ENCODE results near the gene CLTB.
"Not testable (repeated sequence)": the region's sequence is repeated elsewhere in the genome, so short reads cannot be mapped to it uniquely, and the experiment has no call there.

The CLTB gene

GRCh38 chr5:176427971-176428370 is 11.6 kb upstream of the CLTB start:
- DNase-seq (ENCODE audit: low read depth in 2 of 2), result no peak

DNA sequence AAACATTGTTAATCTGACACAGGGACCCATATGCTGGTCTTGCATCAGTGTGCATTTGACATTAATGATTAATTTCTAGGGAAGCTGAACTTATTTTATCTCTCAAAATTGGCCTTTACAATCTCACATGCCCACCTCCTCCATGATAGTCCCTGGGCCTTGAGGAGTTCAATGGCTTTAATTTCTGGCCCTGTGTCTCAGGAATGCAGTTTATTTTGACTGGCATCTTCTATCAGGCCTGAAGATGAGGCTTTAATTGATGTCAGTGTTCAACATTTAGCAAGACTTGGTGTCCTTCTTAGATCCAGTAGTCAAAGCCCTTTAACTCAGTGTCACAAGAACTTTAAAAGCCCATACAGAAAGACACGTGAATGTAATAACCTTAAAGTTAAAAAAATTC is 10.5 kb upstream of the CLTB start:
- DNase-seq (ENCODE audit: low read depth in 2 of 2), result no peak

DNA sequence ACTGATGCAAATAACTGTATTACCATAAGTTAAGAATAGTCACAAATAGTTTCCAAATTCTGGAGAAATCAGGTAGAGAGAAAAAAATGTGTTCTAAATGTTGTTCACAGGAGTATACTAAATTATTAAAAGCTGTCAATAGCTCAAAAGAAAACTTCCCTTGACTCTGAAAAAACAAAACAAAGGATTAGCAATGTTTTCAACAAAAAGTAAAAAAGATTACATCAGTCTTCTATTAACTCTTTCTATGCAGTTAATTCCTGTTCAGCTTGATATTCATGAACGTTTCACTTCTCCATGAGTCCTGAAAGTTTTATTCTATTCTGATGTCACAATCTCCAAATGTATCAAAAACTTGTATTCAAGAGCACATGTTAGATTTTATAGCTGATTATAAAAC is 9.5 kb upstream of the CLTB start:
- DNase-seq (ENCODE audit: low read depth in 2 of 2), result no peak

DNA sequence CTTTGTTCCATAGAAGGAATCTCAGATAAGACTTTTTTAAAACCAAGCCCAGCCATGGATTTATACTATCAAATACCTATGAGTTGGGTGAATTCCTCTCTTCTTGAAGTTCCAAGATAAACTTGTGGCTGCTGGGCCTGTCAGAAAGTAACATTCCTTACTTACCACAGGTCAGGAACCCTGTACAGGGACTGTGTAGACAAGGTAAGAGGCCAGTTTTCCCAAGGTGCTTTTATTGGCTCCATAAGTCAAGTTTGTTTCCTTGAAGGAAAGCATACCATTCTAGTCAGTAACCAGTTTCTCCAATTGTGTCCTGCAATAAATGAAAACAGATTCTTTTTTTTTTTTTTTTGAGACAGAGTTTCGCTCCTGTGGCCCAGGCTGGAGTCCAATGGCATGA is 8.8 kb upstream of the CLTB start:
- DNase-seq (ENCODE audit: low read depth in 2 of 2), result no peak

GRCh38 chr5:176424181-176424580 is 7.8 kb upstream of the CLTB start:
- DNase-seq (ENCODE audit: low read depth in 2 of 2), result no peak

- no peak for DNase-seq (ENCODE audit: low read depth in 2 of 2)
Measured at GRCh38 chr5:176420972-176421544, 4.7 kb upstream of the CLTB start.

DNA sequence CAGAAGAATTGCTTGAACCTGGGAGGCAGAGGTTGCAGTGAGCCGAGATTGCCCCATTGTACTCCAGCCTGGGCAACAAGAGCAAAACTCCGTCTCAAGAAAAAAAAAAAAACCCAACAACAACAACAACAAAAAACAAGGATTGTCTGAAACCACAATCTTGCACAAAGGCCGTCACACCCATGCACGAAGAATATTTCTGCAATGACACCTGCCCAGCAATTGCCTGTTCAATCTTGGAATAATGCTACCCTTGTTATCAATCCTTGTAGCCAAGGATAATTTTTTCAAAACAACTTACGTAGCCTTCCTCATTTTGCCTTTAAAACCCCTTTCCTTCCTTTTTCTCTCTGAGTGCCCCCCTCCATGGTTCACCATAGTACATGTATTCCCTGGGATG is 3.7 kb upstream of the CLTB start:
- DNase-seq (ENCODE audit: low read depth in 2 of 2), result no peak

- DNase-seq (ENCODE audit: low read depth in 2 of 2), result no peak
Measured at GRCh38 chr5:176418251-176418650, 1.9 kb upstream of the CLTB start.

GRCh38 chr5:176416965-176417364 is 626 bp upstream of the CLTB start:
- DNase-seq (ENCODE audit: low read depth in 2 of 2), result no peak

GRCh38 chr5:176415240-176415951 is 943 bp downstream of the CLTB start:
- DNase-seq (ENCODE audit: low read depth in 2 of 2), result no peak

GRCh38 chr5:176414704-176415103 is 1.6 kb downstream of the CLTB start:
- DNase-seq (ENCODE audit: low read depth in 2 of 2), result no peak

DNA sequence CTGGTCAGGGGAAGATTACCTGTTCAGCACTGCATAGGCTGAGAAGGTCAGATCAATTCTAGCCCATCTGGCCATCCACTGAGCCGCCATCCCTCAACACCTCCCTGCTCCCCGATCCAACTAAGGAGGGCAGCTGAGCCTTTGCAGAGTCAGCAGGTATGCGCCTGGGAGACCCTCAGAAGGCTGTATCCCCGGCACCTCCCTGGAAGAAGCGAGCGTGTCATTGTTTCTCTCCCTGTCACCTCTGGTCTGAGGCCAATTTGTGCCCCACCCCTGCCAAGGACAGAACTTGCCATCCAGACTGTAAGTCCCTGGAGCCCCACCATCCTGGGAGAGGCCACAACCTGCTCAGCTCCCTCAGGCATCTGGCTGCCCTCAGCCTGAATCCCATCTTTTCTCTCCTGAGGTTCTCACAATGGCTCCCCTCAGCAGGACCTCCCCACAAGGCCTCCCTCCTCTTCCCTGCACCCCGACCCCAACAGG is 2.6 kb downstream of the CLTB start:
- no peak for DNase-seq (ENCODE audit: low read depth in 2 of 2)

- DNase-seq (ENCODE audit: low read depth in 2 of 2), result no peak
Measured at GRCh38 chr5:176413255-176413565, 3.1 kb downstream of the CLTB start.

GRCh38 chr5:176412517-176413254 is 3.7 kb downstream of the CLTB start:
- DNase-seq (ENCODE audit: low read depth in 2 of 2), result no peak

GRCh38 chr5:176410486-176411180 is 5.7 kb downstream of the CLTB start:
- DNase-seq (ENCODE audit: low read depth in 2 of 2), result no peak

- no peak for DNase-seq (ENCODE audit: low read depth in 2 of 2)
Measured at GRCh38 chr5:176409765-176410164, 6.6 kb downstream of the CLTB start.

GRCh38 chr5:176408590-176408989 is 7.7 kb downstream of the CLTB start:
- no peak for DNase-seq (ENCODE audit: low read depth in 2 of 2)

DNA sequence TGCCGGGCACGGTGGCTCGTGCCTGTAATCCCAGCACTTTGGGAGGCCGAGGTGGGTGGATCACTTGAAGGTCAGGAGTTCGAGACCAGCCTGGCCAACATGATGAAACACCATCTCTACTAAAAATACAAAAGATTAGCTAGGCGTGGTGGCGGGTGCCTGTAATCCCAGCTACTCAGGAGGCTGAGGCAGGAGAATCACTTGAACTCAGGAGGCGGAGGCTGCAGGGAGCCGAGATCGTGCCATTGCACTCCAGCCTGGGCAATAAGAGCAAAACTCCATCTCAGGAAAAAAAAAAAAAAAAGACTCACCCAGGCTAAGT is 8.1 kb downstream of the CLTB start:
- not testable (repeated sequence) for DNase-seq (ENCODE audit: low read depth in 2 of 2)

GRCh38 chr5:176407456-176408251 is 8.7 kb downstream of the CLTB start:
- DNase-seq (ENCODE audit: low read depth in 2 of 2), result no peak

DNA sequence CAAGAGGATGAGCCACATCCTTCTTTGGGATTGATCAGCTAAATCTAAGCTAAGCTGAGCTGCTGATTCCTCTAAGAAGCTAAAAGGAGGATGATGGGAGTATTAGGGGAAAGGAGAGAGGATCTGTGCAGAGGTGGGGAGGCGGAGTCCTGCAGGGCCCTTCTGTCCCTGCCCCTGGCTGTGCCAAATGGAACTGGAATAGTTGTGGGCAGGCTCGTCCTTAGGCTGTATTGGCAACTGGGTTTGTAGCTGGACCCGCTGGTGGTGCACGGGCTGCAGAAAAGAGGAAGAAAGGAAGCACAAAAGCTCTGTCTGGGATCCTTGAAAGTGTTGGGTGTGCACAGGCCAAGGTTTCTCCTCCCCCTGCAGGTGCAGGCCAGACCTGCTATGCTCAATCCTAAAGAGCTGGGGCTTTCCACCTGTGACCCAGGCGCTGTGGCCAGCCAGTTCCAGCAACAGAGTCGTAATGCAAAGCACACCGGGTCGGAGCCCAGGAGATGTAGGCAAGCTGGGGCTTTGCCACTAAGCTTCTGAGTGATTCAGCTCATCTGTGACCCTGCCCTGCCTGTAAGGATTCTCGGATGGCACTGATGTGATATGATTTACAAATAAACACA is 9.8 kb downstream of the CLTB start:
- DNase-seq (ENCODE audit: low read depth in 2 of 2), result no peak

- DNase-seq (ENCODE audit: low read depth in 2 of 2), result no peak
Measured at GRCh38 chr5:176405656-176406435, 10.5 kb downstream of the CLTB start.

Data from stimulated activated CD4-positive, alpha-beta T cell treated with anti-CD3 and anti-CD28 coated beads, Interleukin-1b, Interleukin-23, amount 100 ng/mL, for 4 hours (primary cell).